GM12878 (cell line): Measurements from ENCODE around the gene PCDHB11. TPM values are rescaled to one million over a fixed set of nuclear protein-coding genes. Genes with fewer than 3 reads are reported as not detected.
"Not testable (repeated sequence)": the region's sequence is repeated elsewhere in the genome, so short reads cannot be mapped to it uniquely, and the experiment has no call there.

Source experiments
- ATAC-seq: fragments of 200-7000 bp; cut with Tn5 transposase; 3 replicates; pipeline ENCODE4 v1.9.1; 2020; ENCODE audit warnings: mild to moderate bottlenecking, moderate library complexity
- BruUV-seq: library from RNA; stranded (reverse); fragments of 400-500 nt; replicated peaks from 2 replicates; lab custom pipeline; 2021; lab: Mats Ljungman, UMichigan
- CTCF ChIA-PET: fragments of 300-600 bp; sonication (Branson Sonifier 250); formaldehyde crosslinking; extraction: SDS; loops from one replicate; lab custom pipeline; 2021; ENCODE audit warnings: inconsistent platforms; lab: Yijun Ruan, JAX
- POLR2A ChIA-PET: fragments of 350-600 bp; formaldehyde crosslinking; extraction: SDS; loops from one replicate; lab custom pipeline; 2021; ENCODE audit warnings: inconsistent platforms; lab: Charles Lee
- RAD21 ChIA-PET: fragments of 300-600 bp; sonication (Branson Sonifier 250); formaldehyde crosslinking; loops from one replicate; lab custom pipeline; 2023; ENCODE audit warnings: antibody characterized with exemption; ENCODE audit not compliant: unreplicated experiment; lab: Charles Lee
- SMC1A ChIA-PET: fragments of 300-600 bp; sonication (Branson Sonifier 250); formaldehyde crosslinking; loops from one replicate; lab custom pipeline; 2023; ENCODE audit not compliant: unreplicated experiment, uncharacterized antibody; lab: Charles Lee
- DNase-seq: peaks from one replicate; pipeline ENCODE4 v3.0.0-alpha.2; 2011; ENCODE audit warnings: low read depth, low spot score
- FAIRE-seq: peaks from 3 replicates; lab custom pipeline; 2011; peaks lifted over from hg19 to GRCh38; lab: Jason Lieb, UNC
- H2AFZ ChIP-seq: 2 replicates; pipeline ENCODE4 v1.6.0; 2011; ENCODE audit warnings: low read depth, low read length, control low read depth; ENCODE audit not compliant: control insufficient read depth
- H3K27ac ChIP-seq: 2 replicates; pipeline ENCODE4 v1.5.1; 2011; ENCODE audit warnings: control low read depth; ENCODE audit not compliant: control insufficient read depth, insufficient read depth
- H3K27me3 ChIP-seq, 2 experiments: replicated peaks in 1 of 2; 2 replicates each; pipeline versions ENCODE4 v1.6.0 to v1.6.1; 2011; ENCODE audit warnings: low read length in 1 of 2; ENCODE audit not compliant: control insufficient read depth in 2 of 2, insufficient read depth in 2 of 2
- H3K36me3 ChIP-seq, 2 experiments: 2 replicates each; pipeline ENCODE4 v1.5.1; 2011; ENCODE audit warnings: low read length in 1 of 2; ENCODE audit not compliant: control insufficient read depth in 2 of 2, insufficient read depth in 2 of 2
- H3K4me1 ChIP-seq: 2 replicates; pipeline ENCODE4 v1.6.1; 2011; ENCODE audit warnings: mild to moderate bottlenecking, low read length, moderate library complexity, mixed read lengths; ENCODE audit not compliant: control insufficient read depth, insufficient read depth
- H3K4me2 ChIP-seq: 2 replicates; pipeline ENCODE4 v1.6.0; 2011; ENCODE audit warnings: control low read depth; ENCODE audit not compliant: control insufficient read depth, insufficient read depth
- H3K4me3 ChIP-seq: fragments of 200-600 bp; sonication (generic); 2 replicates; pipeline ENCODE4 v1.5.1; 2016
- H3K79me2 ChIP-seq: 2 replicates; pipeline ENCODE4 v1.6.0; 2011; ENCODE audit warnings: low read length; ENCODE audit not compliant: control insufficient read depth, insufficient read depth
- H3K9ac ChIP-seq: 2 replicates; pipeline ENCODE4 v1.8.0; 2011; ENCODE audit warnings: low read length, control low read depth, mixed read lengths; ENCODE audit not compliant: control insufficient read depth, insufficient read depth
- H3K9me3 ChIP-seq: replicated peaks from 3 replicates; pipeline ENCODE4 v1.5.1; 2011; ENCODE audit warnings: mild to moderate bottlenecking, low read length; ENCODE audit not compliant: control insufficient read depth, insufficient read depth
- H4K20me1 ChIP-seq: 2 replicates; pipeline ENCODE4 v1.6.0; 2011; ENCODE audit not compliant: control insufficient read depth, insufficient read depth
- CBX3 ChIP-seq: fragments of 200-600 bp; sonication (generic); IDR thresholded peaks from 2 replicates; pipeline ENCODE4 v1.6.1; 2016; ENCODE audit warnings: low read depth, borderline replicate concordance
- ESRRA ChIP-seq: IDR thresholded peaks from 2 replicates; pipeline ENCODE4 v1.6.1; 2012; ENCODE audit warnings: mild to moderate bottlenecking, low read length, improper control_type of control experiment
- EZH2 ChIP-seq: IDR thresholded peaks from 2 replicates; pipeline ENCODE4 v1.6.1; 2012; ENCODE audit warnings: low read depth, mild to moderate bottlenecking, control low read depth, inconsistent platforms, low read length, borderline replicate concordance; ENCODE audit not compliant: control insufficient read depth
- GATAD2B ChIP-seq: fragments of 450-650 bp; conservative IDR thresholded peaks from 2 replicates; pipeline ENCODE4 v1.6.1; 2017; ENCODE audit warnings: low read depth, mild to moderate bottlenecking, moderate library complexity
- HCFC1 ChIP-seq: fragments of 150-350 bp; IDR thresholded peaks from 2 replicates; pipeline ENCODE4 v1.6.1; 2014; ENCODE audit warnings: low read length
- LARP7 ChIP-seq: fragments of 450-650 bp; IDR thresholded peaks from 2 replicates; pipeline ENCODE4 v1.6.1; 2017; ENCODE audit warnings: mild to moderate bottlenecking
- MYB ChIP-seq: fragments of 150-350 bp; IDR thresholded peaks from 2 replicates; pipeline ENCODE4 v1.6.1; 2014; ENCODE audit warnings: mild to moderate bottlenecking, low read depth, low read length, borderline replicate concordance
- NFXL1 ChIP-seq: fragments of 450-650 bp; IDR thresholded peaks from 2 replicates; pipeline ENCODE4 v1.6.1; 2017; ENCODE audit warnings: antibody characterized with exemption, mild to moderate bottlenecking, borderline replicate concordance
- NFYB ChIP-seq: IDR thresholded peaks from 2 replicates; pipeline ENCODE4 v1.6.1; 2011; ENCODE audit warnings: low read depth, mild to moderate bottlenecking, low read length, improper control_type of control experiment, moderate library complexity; ENCODE audit not compliant: insufficient read depth
- NR2F1 ChIP-seq: fragments of 450-650 bp; conservative IDR thresholded peaks from 2 replicates; pipeline ENCODE4 v1.6.1; 2017; ENCODE audit warnings: mild to moderate bottlenecking
- NRF1 ChIP-seq: conservative IDR thresholded peaks from 2 replicates; pipeline ENCODE4 v1.6.1; 2011; ENCODE audit warnings: mild to moderate bottlenecking, low read depth, low read length, improper control_type of control experiment
- TARDBP ChIP-seq: IDR thresholded peaks from 2 replicates; pipeline ENCODE4 v1.6.1; 2016; ENCODE audit warnings: borderline replicate concordance
- WGBS: methylation state at CpG from one replicate; pipeline ENCODE4 v1.1.6; 2016; ENCODE audit warnings: low lambda C conversion rate; ENCODE audit not compliant: insufficient replicate concordance, insufficient coverage; ENCODE audit errors: missing lambda C conversion rate; 5-methylcytosine and 5-hydroxymethylcytosine counted together
- in situ Hi-C: fragments of 300-500 bp; cut with MboI; formaldehyde crosslinking; loops from 9 replicates; pipeline ENCODE4 v1.14.3; 2018; ENCODE audit warnings: mixed read lengths
- intact Hi-C: fragments of 100-400 bp; cut with micrococcal nuclease; formaldehyde crosslinking; loops from one replicate; pipeline ENCODE4 v1.14.2; 2022; ENCODE audit not compliant: unreplicated experiment
- polyA plus RNA-seq, 11 experiments: library from polyadenylated mRNA; depleted of rRNA in 4 of 11; unstranded in 6 of 11; stranded (reverse) in 5 of 11; fragments of >200 nt; fragmentation: Nextera tagmentation in 4 of 11; fragmentation: Illumina TruSeq in 1 of 11; extraction: Ambion mirVana in 4 of 11; extraction: Trizol in 1 of 11; gene quantifications; 1 replicate in 1 of 11; 2 replicates in 10 of 11; pipeline versions ENCODE4 v1.2.1 to v1.2.3, GENCODE V29; 2011 to 2016; ENCODE audit warnings: inconsistent platforms in 2 of 11, missing spikeins in 2 of 11, low read depth in 1 of 11
- total RNA-seq, 4 experiments: library from RNA; depleted of rRNA in 3 of 4; stranded (reverse); fragments of >200 nt in 3 of 4; fragmentation: Illumina TruSeq in 1 of 4; extraction: Trizol in 1 of 4; gene quantifications; 2 replicates each; pipeline versions ENCODE4 v1.2.1 to v1.2.3, GENCODE V29; 2013 to 2021
- TF ChIP-seq, protein P1 (sequence below): IDR thresholded peaks from 2 replicates; pipeline ENCODE4 v1.6.1; 2011; ENCODE audit warnings: borderline replicate concordance, low read depth, mild to moderate bottlenecking, moderate library complexity, mixed read lengths, low read length; ENCODE audit not compliant: insufficient read depth; ENCODE audit errors: extremely low read length
- TF ChIP-seq, protein P2 (sequence below): IDR thresholded peaks from 2 replicates; pipeline ENCODE4 v1.6.1; 2011; ENCODE audit warnings: low read depth, low read length, improper control_type of control experiment, borderline replicate concordance

PCDHB11 gene
- total and polyA plus RNA-seq, 10 of the 15 experiments (the other 5 are each of a cell fraction or from before 2014, with no cell fraction given): not detected

- TF ChIP-seq NFXL1 (no peak), ESRRA (no peak)
- TF ChIP-seq, all 136 proteins: peak for 2
These were observed 34.8 kb downstream of the PCDHB11 start (continued) for GRCh38 chr5:141234109-141234667.

DNA sequence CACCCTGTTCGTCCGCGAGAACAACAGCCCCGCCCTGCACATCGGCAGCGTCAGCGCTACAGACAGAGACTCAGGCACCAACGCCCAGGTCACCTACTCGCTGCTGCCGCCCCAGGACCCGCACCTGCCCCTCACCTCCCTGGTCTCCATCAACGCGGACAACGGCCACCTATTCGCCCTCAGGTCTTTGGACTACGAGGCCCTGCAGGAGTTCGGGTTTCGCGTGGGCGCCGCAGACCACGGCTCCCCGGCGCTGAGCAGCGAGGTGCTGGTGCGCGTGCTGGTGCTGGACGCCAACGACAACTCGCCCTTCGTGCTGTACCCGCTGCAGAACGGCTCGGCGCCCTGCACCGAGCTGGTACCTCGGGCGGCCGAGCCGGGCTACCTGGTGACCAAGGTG is 36.5 kb downstream of the PCDHB11 start:
- BruUV-seq, H3K79me2 ChIP-seq, H2AFZ ChIP-seq, H3K4me2 ChIP-seq, H3K4me1 ChIP-seq, H3K27ac ChIP-seq, H4K20me1 ChIP-seq, in situ Hi-C loops, FAIRE-seq, DNase-seq, intact Hi-C loops, CTCF ChIA-PET, H3K9ac ChIP-seq, H3K36me3 ChIP-seq, H3K9me3 ChIP-seq, H3K27me3 ChIP-seq, RAD21 ChIA-PET, SMC1A ChIA-PET, ATAC-seq, POLR2A ChIA-PET, H3K4me3 ChIP-seq: not testable (repeated sequence)
- WGBS: 89% methylated on average over 30 of the region's 40 CpGs

DNA sequence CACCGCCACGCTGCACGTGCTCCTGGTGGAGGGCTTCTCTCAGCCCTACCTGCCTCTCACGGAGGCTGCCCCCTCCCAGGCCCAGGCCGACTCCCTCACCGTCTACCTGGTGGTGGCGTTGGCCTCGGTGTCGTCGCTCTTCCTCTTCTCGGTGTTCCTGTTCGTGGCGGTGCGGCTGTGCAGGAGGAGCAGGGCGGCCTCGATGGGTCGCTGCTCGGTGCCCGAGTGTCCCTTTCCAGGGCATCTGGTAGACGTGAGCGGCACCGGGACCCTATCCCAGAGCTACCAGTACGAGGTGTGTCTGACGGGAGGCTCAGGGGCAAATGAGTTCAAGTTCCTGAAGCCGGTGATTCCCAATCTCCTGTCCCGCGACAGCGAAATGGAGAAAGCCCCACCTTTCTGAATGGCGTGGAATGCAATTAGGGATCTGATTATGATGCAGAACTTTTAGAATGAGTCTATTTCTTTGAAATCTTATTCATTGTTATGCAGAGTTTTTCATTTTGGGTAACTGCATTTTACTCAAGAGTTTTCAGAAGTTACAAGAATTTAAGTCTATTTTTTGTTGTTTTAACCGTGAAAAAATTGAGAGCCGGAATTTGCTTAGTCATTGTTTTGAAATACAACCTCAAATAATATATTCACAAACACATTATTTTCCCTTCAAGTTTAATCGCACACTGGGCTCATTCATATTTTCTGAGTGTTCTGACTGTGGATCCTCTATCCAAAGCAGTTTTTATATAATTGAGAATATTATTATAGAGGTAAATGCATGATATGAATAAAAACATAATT is 37.3 kb downstream of the PCDHB11 start:
- Histone ChIP-seq H3K4me3 (no peak overlapping the region), H3K9me3 (peaks cover 2% of the 10 kb centered on the region; the same call in 1 of the 3 replicates), H3K9ac (no peak overlapping the region), H3K27me3 (no peaks in the 10 kb centered on the region), H3K36me3 (no peaks in the 10 kb centered on the region), H3K4me1 (no peaks in the 10 kb centered on the region), H4K20me1 (no peaks in the 10 kb centered on the region), H2AFZ (no peak overlapping the region), H3K4me2 (no peak overlapping the region), H3K79me2 (no peaks in the 10 kb centered on the region), H3K27ac (no peak overlapping the region)
- DNase-seq (no peak), FAIRE-seq (no peak), ATAC-seq (no peak)
- SMC1A ChIA-PET: no interaction called here
- no TSS peak for BruUV-seq
- WGBS: 47% methylated on average over 19 of the region's 32 CpGs
- in situ Hi-C loops (no loop called here), intact Hi-C loops (no loop called here)
- CTCF ChIA-PET: no interaction called here
- POLR2A ChIA-PET: no interaction called here
- RAD21 ChIA-PET: no interaction called here
- TF ChIP-seq TARDBP: no peak
- TF ChIP-seq GATAD2B: no peak
- TF ChIP-seq HCFC1: no peak
- no peak for TF ChIP-seq LARP7
- TF ChIP-seq CBX3: no peak
- no peak for TF ChIP-seq NRF1
- TF ChIP-seq MYB: no peak
- TF ChIP-seq, protein P1, sequence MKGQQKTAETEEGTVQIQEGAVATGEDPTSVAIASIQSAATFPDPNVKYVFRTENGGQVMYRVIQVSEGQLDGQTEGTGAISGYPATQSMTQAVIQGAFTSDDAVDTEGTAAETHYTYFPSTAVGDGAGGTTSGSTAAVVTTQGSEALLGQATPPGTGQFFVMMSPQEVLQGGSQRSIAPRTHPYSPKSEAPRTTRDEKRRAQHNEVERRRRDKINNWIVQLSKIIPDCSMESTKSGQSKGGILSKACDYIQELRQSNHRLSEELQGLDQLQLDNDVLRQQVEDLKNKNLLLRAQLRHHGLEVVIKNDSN: no peak
- no peak for TF ChIP-seq NFYB
- TF ChIP-seq NR2F1: no peak
- TF ChIP-seq, protein P2, sequence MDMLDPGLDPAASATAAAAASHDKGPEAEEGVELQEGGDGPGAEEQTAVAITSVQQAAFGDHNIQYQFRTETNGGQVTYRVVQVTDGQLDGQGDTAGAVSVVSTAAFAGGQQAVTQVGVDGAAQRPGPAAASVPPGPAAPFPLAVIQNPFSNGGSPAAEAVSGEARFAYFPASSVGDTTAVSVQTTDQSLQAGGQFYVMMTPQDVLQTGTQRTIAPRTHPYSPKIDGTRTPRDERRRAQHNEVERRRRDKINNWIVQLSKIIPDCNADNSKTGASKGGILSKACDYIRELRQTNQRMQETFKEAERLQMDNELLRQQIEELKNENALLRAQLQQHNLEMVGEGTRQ: no peak
- no peak for TF ChIP-seq EZH2
